Renal cortical epithelial cell (primary cell): ENCODE measurements around the gene GNB1L. TPM values are rescaled to one million over a fixed set of nuclear protein-coding genes. Genes with fewer than 3 reads are reported as not detected.
"Not testable (repeated sequence)": the region's sequence is repeated elsewhere in the genome, so short reads cannot be mapped to it uniquely, and the experiment has no call there.

Experiments used
- DNase-seq: peaks from one replicate; pipeline ENCODE4 v3.0.0-alpha.2; 2011; ENCODE audit warnings: low read depth
- total RNA-seq: library from RNA; depleted of rRNA; stranded (reverse); fragments of >200 nt; gene quantifications from 2 replicates; pipeline ENCODE4 v1.2.3, GENCODE V29; 2014

The GNB1L gene
- total RNA-seq, 1 donor from 2014 or later, result 4.9 TPM

DNA sequence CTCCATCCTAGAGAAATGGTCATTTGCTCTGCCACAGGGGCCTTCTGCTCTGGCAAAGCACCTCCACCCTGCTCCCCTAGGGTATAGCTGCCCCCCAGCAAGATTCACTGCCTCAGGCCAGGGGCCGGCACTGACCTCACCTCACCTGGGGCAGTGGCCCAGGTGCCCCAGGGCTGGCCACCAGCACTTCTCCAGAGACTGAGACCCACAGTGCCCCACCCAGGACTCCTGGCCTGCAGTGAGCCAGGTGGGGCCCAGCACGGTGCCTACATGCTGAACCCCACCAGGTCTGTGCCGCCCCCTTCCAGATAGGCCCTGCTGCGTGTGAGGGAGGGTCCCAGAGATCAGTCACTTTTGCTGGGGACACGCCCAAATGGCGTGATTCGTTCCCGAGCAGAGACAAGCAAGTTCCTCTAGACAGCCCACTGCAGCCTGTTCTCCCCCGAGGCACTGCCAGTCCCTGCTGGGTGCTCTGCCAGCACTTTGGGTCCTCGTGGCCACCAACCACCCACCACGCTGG is 10.8 kb downstream of the GNB1L start:
- no peak for DNase-seq

DNA sequence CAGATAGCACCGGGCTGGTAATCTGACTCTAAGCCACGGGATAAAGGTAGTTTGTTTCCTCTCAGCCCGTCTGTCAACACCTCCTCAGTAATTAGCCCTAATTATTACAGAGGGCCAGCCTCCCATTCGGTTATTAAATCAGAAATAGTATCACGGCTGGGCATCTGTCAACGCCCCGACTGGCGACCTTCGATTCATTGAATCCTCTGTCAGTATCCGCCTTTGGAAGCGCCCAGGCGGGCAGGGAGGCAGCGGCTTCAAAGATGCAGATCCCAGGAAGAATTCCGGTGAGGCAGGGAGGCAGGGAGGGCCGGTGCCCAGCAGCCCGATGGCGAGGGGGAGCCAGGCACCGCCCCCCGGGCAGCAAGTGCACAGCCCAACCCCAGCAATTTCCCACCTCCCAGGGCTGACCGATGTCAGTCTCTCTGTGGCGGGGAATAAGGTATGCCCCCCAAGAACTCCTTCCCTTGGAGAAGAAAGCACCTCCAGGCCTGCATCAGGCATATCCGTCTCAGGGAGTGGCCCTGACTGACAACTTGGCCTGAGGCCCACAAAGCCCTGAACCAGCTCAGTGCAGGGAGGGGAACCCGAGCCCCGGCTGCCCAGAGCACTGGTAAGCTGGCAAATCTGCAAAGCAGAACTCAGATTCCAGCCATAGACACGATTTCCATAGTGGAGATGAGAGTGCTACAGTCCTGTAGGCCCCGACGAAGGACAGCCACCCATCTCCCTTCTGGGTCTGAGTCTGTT is 11.4 kb downstream of the GNB1L start:
- DNase-seq, result no peak

DNA sequence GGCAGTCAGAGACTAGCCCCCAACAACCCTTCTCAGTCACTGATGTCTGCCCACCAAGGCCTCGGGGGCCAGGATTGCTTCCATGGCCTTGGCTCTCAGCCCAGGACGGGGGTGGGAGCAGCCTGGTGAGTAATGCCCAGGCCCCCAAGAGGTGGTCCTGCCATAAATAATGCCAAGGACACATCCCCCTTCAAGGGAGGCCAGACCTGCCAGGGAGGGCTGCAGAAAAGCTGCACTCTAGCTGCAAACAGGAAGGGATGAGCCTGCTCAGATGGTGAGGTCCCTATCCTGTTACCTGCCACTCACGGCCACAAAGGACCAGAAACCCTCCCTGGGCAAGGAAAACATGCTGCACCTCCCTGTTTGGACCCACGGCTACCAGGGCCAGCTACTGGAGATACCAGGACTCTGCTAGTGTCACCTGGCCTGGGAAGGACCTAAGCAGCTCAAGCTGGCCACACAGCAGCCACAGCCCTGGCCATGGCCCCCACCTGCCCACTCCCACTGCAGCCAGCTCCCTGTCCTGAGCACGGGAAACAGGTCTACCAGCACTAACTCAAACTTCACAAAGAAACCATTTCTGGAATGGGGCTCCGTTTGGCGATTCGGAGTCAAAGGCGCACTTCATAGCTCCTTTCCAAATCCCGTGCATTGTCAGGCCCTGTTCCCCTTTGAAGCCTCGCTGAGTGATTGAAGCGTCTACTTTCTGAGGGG is 12.1 kb downstream of the GNB1L start:
- no peak for DNase-seq

DNA sequence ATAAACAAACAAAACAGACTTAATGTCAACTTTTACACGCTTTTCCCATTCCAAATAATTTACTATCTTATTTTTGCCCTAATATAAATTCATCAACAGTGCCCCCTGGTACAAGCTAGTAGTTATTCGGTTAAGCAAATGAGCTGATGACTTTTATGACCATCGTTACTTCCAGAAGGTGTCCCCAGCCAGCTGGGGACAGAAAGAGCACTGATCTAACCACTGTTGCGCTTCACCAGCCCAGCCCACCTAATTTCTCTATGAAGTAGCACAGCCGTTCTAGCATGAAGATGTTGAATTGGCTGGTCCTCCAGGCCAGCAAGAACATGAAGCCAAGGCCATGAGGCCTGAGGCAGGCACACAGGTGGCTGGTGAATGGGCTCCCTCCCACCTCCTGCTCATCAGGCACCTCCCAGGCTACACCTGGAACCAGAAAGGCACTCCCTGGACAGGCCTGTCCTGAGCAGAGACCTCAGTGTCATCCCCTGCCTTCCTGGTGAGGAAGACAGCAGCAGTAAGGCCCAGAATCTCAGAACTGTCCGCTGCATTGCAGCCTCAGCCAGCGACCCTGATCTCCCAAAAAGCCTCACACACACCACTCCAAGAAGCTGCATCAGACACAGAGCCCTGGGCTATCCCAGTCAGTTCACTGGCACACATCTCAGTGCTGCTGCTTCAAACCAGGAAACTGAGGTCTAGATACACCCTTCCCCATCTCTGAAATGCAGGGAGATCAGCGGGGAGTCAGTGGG is 12.9 kb downstream of the GNB1L start:
- DNase-seq, result no peak

DNA sequence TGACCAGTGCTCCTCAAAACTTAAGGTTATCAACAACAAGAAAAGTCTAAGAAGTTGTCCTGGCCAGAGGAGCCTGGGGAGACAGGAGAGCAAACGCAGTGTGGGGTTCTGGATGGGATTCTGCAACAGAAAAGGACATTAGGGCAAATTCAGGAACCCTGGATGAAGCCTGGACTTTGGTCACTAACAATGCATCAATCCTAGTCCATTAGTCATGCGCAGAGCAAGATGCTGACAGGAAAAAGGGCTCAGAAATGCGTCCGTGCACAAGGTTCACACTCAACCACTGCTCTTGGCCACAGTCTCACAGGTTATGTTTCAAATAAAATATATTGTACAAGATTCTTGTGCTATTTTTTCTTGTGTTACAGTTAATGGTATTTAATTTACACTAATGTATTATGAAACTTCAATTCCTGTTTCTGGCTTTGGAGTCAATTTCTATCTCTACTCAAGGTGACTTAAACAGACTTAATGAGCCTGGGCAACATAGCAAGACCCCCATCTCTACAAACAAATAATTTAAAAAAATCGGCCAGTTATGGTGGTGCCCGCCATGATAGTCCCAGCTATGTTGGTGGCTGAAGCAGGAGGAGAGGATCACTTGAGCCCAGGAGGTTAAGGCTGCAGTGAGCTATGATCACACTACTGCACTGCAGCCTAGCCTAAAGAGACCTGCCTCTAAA is 13.6 kb downstream of the GNB1L start:
- DNase-seq, result no peak

DNA sequence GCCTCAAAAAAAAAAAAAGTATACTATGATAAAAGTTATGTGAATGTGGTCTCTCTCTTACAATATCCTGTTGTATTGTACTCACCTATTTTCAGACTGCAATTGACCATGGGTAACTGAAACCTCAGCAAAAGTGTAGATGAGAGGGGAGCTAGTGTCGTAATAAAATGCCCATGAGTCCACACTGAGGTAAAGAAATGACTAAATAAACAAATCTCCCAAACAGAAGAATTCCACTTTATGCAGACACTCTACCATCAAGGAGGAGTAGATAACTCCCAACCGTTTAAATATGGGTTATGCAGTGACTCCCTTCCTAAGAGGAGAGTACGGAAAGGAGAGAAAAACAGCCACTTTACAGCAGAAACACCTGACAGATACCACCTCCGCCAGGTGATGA is 14.6 kb downstream of the GNB1L start:
- no peak for DNase-seq

DNA sequence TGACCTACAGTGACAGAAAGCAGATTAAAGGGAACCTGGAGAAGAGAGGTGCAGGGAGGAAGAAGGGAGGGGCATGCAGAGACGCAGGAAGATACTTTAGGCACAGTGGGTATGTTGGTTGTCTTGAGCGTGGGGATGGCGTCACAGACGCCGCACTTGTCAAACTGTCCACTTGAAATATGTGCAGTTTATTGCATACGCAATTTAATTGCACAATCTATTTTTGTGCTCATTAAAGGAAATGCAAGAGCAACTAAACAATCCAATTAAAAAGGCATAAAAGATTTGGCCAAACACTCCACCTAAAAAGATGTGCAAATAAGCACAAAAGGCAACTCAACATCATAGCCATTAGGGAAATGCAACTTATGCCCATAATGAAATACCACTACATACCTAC is 16.8 kb downstream of the GNB1L start:
- no peak for DNase-seq

DNA sequence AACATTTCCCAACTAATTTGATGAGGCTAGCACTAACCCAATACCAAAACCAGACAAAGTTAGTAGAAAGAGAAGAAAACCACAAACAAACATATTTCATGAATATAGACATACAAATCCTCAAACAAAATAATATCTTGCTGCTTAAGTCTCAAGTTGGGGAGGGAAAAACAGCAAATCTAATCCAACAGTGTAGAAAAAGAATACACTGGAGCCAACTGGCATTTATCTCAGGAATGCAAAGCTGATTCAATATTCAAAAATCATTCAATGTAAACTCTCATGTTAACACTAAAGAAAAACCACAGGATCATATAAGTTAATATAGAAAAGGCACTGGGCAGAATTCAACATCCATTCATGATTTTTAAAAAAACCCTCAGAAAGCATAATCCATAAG is 18.2 kb downstream of the GNB1L start:
- no peak for DNase-seq

DNA sequence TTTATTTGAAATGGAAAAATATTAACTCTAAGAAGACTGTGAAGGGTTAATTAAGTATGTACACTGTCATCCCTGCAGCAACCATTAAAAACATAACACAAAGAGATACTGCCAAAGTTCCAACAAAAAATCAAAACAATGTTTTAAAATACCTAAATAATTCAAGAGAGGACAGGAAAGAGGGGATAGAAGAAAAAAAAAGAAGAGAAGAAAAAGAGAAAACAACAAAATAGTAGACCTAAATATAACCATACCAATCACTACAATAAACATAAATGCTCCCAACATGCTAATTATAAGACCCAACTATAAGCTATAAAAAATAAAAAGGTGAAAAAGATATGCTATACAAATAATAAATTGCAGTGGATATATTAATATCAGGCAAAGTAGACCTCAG is 20.1 kb downstream of the GNB1L start:
- no peak for DNase-seq

DNA sequence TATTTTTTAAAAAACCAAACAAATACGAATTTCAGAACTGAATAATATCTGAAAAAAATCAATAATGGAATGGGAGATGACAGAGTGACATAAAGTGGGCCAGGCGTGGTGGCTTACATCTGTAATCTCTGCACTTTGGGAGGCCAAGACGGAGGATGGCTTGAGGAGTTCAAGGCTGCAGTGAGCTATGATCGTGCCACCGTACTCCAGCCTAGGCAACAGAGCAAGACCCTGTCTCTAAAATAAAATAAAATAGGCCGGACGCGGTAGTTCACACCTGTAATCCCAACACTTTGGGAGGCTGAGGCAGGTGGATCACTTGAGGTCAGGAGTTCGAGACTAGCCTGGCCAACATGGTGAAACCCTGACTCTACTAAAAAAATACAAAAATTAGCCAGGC is 21.3 kb downstream of the GNB1L start:
- DNase-seq, result not testable (repeated sequence)

DNA sequence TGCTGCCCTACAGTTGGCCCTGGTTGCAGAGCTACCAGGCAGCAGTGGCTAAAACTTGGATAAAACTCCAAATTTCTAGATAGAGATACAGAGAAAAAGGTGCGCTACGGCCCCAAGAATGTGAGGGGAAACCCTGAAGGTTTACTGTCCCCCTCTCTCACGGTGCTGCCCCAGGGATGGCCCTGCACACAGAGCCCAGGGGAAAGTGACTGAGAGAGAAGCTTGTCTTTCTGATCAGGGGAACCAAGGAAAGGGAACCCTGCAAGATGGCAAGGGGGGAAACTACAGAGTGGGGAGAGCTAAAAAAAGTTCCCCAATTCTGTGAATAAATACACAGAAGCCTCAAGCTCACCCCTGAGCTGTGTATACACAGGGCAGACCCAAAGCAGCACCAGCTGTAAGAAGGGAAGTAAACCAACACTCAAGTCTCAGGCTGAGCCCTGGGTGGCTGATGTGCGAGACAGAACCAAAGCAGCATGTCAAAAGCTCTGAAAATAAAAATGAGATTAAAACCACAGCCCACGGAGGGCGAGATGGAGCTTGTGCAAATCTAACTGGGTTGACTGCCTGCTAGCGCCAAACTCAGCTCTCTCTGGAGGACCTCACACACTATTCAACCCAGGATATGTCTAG is 22.1 kb downstream of the GNB1L start:
- no peak for DNase-seq

DNA sequence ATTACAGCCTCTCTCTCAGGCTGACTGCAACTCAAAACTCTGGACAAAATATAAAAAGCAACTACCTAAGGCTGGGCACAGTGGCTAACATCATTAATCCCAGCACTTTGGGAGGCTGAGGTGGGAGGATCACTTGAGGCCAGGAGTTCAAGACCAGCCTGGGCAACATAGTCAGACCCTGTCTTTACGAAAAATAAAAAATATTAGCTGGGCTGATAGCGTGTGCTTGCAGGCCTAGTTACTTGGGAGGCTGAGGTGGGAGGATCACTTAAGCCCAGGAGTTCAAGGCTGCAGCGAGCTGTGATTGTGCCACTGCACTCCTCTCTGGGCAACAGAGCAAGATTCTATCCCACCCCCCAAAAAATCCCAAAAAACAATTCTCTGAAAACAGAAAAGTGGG is 22.7 kb downstream of the GNB1L start:
- not testable (repeated sequence) for DNase-seq

DNA sequence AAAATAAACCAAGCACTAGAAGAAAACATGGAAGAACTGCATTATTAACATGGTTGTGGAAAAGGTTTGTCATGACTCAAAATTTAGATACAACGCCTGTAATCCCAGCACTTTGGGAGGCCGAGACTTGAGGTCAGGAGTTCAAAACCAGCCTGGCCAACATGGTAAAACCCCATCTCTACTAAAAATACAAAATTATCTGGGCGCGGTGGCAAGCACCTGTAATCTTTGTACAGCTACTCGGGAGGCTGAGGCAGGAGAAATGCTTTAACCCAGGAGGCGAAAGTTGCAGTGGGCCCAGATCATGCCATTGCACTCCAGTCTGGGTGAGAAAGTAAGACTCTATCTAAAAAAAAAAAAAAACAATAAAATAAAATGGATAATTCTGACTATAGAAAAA is 23.7 kb downstream of the GNB1L start:
- DNase-seq, result no peak

DNA sequence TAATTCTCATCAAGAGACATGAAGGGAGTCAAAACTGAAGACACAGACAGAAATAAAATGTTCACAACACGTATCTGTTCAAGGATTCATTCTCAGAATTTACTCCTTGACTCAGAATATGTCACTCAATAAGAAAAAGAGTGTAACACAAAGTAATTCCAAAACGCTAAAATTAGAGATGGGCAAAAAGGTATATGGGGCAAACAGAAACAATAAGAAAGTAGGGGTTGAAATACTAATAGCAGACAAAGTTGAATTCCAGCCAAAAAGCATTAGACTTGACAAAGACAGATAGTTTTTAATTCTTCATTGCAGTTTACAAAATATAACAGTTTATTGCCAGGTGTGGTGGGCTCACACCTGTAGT is 26.7 kb downstream of the GNB1L start:
- DNase-seq, result no peak

DNA sequence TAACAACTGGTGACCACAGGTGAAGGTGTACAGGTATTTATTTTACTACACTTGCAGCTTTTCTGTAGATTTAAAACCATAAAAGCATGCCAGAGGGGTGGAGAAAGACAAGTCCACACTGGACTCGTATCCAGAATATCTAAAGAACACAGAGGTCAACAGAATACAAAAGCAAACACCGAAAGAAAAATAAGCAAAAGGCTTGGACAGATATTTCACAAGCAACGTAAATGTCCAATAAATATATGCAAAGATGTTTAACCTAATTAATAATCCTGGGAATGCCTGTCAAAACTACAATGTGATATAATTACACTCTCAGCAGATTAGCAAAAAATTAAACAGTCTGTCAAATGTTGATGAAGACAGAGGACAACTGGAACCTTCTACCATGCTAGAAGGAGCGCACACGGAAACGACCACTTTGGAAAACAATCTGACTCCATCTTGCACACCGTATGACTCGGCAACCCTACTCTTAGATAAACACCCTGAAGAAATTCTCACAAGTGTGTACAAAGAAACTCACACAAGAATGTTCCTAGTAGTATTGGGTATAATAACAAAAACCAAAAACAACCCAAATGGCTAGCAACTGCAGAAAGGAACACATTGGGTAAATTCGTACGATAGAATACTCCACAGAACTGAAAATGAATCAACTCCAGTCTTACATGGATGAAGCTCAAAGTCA is 27.2 kb downstream of the GNB1L start:
- DNase-seq, result no peak

DNA sequence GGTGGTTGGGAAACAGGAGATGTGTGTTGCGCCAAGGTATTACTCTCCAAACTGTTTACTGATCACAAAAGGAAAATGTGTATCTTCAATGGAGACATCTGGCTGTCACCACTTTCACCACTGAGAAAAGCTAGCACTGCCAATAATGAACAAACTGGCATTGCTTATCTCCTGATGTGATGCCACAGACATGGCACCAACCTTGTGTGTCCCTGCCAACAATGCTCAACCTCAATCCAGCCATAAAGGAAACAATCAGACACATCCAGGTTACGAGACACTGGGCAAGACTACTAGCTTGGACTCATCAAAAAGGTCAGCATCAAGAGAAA is 28.1 kb downstream of the GNB1L start:
- DNase-seq, result no peak

DNA sequence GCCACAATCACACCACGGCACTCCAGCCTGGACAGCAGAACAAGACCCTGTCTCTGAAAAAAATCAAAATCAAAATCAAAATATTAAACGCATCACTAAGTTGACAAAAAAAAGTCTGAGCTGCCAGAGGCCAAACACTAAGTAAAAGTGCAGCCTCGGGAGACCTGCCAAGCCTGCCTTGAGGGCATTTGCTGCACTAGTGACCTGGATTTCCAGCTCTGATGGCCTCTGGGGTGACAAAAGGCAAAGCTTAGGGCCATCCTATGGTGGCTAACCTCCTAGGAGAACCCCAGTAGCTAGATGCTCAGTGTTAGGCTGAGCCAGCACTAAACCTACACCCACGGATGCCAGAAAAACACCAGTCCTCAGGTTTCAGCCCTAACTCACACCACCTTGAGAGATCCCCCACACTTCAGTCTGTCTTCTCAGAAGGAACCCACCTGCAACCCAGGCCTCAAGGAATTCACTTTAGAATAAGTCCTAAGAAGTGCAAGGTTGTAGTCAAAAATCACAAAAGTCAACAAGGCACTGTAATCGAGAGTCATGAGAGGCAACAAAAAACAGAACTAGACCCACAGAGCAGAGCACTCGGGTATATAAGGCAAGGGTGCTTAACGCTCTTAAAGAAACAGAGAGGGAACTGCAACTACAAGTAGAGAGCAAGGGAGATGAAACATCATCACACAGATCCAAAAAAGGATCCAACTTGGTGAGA is 28.6 kb downstream of the GNB1L start:
- DNase-seq, result no peak

DNA sequence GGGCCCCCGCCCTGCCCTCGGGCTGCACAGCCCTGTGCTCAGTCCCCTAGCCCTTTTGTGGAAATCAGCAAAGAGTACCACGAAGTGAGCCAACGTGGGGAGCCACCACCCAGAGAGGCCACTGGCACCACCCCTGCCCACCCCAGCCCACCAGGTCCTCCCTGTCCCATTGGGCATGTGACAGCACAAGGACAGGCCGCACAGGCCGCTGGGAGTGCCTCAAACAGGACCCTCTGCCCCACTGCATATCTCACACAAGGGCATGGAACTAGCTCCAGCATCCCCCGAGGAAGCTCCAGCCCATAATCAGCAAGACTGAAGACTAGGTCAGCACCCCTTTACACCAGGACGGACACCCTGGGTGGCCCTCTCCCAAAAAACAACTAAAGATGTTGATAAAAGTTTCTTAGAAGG is 29.7 kb downstream of the GNB1L start:
- no peak for DNase-seq

DNA sequence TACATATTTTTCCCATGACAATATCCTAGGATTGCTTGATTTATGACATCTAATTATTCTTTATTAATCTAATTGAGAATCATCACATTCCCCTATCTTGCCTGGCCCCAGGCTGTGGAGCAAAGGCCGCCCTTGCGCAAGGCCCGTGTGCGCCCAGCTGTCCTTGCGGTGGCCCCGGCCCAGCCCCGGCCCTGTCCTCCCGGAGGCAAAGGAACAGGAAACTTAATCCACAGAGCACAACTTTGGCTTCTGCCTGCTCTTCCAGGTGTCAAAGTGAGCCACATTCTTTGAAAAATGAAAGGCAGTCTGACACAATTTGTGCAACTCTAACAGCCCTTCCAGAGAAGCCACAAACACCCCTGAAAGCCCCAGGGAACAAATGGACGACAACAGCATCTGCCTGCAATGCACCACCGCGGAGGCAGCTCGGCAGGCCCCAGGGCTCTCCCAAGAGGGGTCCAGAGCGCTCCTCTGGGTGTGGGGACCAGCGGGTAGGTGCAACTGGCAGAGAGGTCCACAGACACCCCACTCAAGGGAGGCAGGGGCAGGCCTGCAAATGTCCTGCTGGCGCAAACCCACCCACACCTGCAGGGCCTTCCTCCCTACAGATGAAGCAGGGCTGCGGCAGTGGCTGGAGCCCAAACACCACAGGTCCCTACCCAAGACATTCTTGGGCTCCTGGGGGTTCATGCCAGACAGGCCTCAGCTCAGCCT is 30.3 kb downstream of the GNB1L start:
- no peak for DNase-seq

DNA sequence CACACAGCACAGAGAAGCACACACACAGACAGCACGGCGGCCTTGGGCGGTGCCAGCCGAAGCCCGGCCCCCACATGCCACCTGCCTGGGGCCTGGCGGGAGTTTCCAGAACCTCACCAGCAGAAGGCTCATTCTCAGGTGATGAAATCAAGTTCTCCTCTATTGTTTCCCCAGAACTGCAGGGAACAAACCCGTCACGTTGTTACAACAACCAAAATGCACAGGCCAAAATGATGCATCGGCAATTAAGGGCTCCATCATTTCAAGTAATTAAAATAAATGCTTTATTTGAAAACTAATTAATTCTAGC is 30.8 kb downstream of the GNB1L start:
- DNase-seq, result no peak
